Heart right ventricle (tissue), 16 donors: ENCODE measurements around the gene AFP. TPM values are rescaled to one million over a fixed set of nuclear protein-coding genes. Genes with fewer than 3 reads are reported as not detected.

Experiments used
- ATAC-seq, 8 donors: fragments of 200-7000 bp; cut with Tn5 transposase; one replicate each; pipeline ENCODE4 v1.9.1; 2020; ENCODE audit warnings: mild to moderate bottlenecking in 8 of 8, moderate library complexity in 8 of 8, moderate number of reproducible peaks in 1 of 8
- DNase-seq, 2 donors: peaks; one replicate each; pipeline ENCODE4 v3.0.0-alpha.2; 2020
- H3K27ac ChIP-seq, 10 donors: fragments of 200-600 bp; sonication (generic) in 2 of 10; one replicate each; pipeline versions ENCODE4 v1.5.0 to v1.8.0; 2020 to 2022; ENCODE audit warnings: mild to moderate bottlenecking in 3 of 10
- H3K27me3 ChIP-seq, 7 donors: fragments of 200-600 bp; one replicate each; pipeline ENCODE4 v1.8.0; 2021 to 2022; ENCODE audit warnings: mild to moderate bottlenecking in 2 of 7
- H3K36me3 ChIP-seq, 9 donors: fragments of 200-600 bp; sonication (generic) in 1 of 9; one replicate each; pipeline versions ENCODE4 v1.5.0 to v1.8.0; 2020 to 2022; ENCODE audit warnings: mild to moderate bottlenecking in 2 of 9
- H3K4me1 ChIP-seq, 9 donors: fragments of 200-600 bp; sonication (generic) in 1 of 9; one replicate each; pipeline versions ENCODE4 v1.5.0 to v1.8.0; 2020 to 2022; ENCODE audit warnings: mild to moderate bottlenecking in 4 of 9
- H3K4me3 ChIP-seq, 10 donors: fragments of 200-600 bp; sonication (generic) in 2 of 10; one replicate each; pipeline versions ENCODE4 v1.5.0 to v1.8.0; 2020 to 2022; ENCODE audit warnings: mild to moderate bottlenecking in 7 of 10, moderate library complexity in 2 of 10
- H3K9me3 ChIP-seq, 11 donors: fragments of 200-600 bp in 10 of 11; sonication (generic) in 2 of 11; one replicate each; pipeline versions ENCODE4 v1.5.0 to v1.8.0; 2013 to 2022; ENCODE audit warnings: mild to moderate bottlenecking in 2 of 11, control low read depth in 1 of 11, moderate library complexity in 1 of 11
- WGBS, 2 donors: extraction: QIAGEN DNeasy Blood & Tissue Kit; methylation state at CpG; one replicate each; pipeline ENCODE4 v1.1.7; 2013; ENCODE audit warnings: inconsistent platforms in 1 of 2; 5-methylcytosine and 5-hydroxymethylcytosine counted together
- intact Hi-C, 10 donors: fragments of 100-400 bp; cut with DNase I; formaldehyde crosslinking; loops; one replicate each; pipeline versions ENCODE4 v1.11.1 to v1.14.2; 2022
- polyA plus RNA-seq, 2 donors: library from polyadenylated mRNA; stranded (reverse); fragments of 200-250 nt; gene quantifications; one replicate each; pipeline ENCODE4 v1.2.3, GENCODE V29; 2013
- total RNA-seq, 10 donors: library from RNA; stranded (reverse); fragmentation: NEBNext Ultra II Directional in 3 of 10; extraction: Animal tissue kit (Norgen Biotek cat#: 25700) in 3 of 10; gene quantifications; one replicate each; pipeline versions ENCODE4 v1.2.1 to v1.2.4, GENCODE V29; 2021 to 2023
- TF ChIP-seq, protein P1 (sequence below), 9 donors: fragments of 200-600 bp; sonication (generic) in 2 of 9; IDR thresholded peaks; one replicate each; pipeline versions ENCODE4 v1.5.0 to v1.8.0; 2021 to 2022; ENCODE audit warnings: antibody characterized with exemption in 9 of 9, mild to moderate bottlenecking in 5 of 9, moderate library complexity in 1 of 9
- donor health status: Arrhythmogenic right ventricular cardiomyopathy.
- donor health status: ischemic (EF 13 %, LVEDD 7.1; RV severe dilation, severe dysfunction).
- donor health status: healthy with polysubstance abuse.
- donor health status: DM: no; HTN: yes; CAD: no.
- donor health status: DM: no; HTN: no; CAD: no.
- donor health status: ischemic (EF 25% LVEDD 6.9; RV normal size, moderate dysfunction).
- donor health status: ischemic (EF 25% LVEDD 5.7; RV mildly dilated, moderate dysfunction).
- donor health status: healthy.
- donor health status: DM: yes; HTN: yes; CAD: no.
- donor health status: Ischemic cardiomyopathy.
- donor health status: ischemic (EF 35%, LVEDD 5.7; RV mildly dilated, moderate dysfunction).
- donor health status: nonischemic (EF 11% LVEDD 7.7; RV severe dilation, severe dysfunction).
- donor health status: DM: yes; HTN: yes; CAD: no.
- donor health status: PGD.
- donor health status: ischemic (EF 29% LVEDD 5.4; RV normal size, mild dysfunction).
- donor health status: nonischemic (EF 23%, LVEDD 6.1; RV moderate dilation, normal function).

AFP gene
- total and polyA plus RNA-seq, 12 donors = not detected

DNA sequence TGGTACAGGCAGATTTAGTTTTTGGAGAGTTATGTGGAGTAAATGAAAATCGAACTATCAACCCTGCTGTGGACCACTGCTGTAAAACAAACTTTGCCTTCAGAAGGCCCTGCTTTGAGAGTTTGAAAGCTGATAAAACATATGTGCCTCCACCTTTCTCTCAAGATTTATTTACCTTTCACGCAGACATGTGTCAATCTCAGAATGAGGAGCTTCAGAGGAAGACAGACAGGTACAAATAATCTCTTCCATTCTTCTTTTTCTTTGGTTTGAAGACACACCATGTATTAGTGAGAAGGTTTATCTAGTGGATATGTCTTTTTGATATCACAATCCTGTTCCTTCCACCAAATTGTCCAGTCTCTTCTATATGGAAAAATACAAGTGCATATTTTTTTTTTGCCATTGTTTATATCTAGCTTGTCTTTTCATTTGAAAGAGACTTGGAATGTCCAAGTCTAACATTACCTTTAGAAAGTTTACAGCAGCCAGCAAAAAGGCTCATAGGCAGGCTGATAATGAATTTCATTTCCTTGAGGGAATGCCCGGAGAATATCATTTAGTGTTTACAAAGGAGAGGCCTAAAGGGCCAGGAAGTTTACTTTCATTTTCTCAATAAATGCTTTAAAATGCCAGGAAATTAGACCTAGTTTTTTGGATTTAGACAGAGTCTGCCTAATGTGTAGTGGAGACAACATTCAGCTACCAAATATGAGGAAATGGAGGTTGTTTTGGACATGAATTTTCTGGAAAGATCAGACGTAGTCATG, 64.2 kb downstream of the AFP start:
- H3K4me3 ChIP-seq = no peak overlapping the region
- DNase-seq (no peak), ATAC-seq (no peak)
- peaks cover 0 to 4% (median 0%) of the 10 kb centered on the region in 9 donors for H3K4me1 ChIP-seq
- no peaks in the 10 kb centered on the region for H3K9me3 ChIP-seq
- intact Hi-C loops = no loop called here
- TF ChIP-seq, protein P1, sequence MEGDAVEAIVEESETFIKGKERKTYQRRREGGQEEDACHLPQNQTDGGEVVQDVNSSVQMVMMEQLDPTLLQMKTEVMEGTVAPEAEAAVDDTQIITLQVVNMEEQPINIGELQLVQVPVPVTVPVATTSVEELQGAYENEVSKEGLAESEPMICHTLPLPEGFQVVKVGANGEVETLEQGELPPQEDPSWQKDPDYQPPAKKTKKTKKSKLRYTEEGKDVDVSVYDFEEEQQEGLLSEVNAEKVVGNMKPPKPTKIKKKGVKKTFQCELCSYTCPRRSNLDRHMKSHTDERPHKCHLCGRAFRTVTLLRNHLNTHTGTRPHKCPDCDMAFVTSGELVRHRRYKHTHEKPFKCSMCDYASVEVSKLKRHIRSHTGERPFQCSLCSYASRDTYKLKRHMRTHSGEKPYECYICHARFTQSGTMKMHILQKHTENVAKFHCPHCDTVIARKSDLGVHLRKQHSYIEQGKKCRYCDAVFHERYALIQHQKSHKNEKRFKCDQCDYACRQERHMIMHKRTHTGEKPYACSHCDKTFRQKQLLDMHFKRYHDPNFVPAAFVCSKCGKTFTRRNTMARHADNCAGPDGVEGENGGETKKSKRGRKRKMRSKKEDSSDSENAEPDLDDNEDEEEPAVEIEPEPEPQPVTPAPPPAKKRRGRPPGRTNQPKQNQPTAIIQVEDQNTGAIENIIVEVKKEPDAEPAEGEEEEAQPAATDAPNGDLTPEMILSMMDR (IDR thresholded peaks at IDR 0.05) = no peak
- no peaks in the 10 kb centered on the region for H3K27me3 ChIP-seq
- 66 to 70% methylated on average over 4 of the region's 4 CpGs for WGBS, 2 donors
- H3K27ac ChIP-seq = peak overlapping the region in 1 of 10 donors; percentile 19
- H3K36me3 ChIP-seq = no peaks in the 10 kb centered on the region

DNA sequence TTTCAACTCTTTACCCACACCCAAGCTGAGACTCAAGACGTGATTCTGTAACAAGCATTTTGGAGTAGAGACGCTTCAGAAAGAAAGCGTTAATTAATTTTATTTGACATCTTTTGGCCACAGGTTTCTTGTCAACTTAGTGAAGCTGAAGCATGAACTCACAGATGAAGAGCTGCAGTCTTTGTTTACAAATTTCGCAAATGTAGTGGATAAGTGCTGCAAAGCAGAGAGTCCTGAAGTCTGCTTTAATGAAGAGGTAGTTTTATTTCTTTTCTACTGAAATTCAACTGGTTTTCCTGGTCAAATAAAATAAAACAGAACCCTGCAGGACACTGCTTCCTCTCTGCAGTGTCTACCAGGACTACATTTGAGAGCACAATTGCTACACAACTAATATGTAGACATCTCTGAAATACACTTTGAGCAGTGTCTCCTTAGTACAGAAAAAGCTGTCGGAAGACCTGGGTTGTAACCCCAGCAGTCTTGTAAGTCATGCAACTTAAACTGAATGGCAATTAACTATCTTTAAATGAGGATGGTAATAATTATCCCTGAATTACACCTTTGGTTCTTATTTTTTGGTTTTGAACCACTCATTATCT, 65.7 kb downstream of the AFP start:
- Histone ChIP-seq H3K9me3 (no peaks in the 10 kb centered on the region), H3K27me3 (no peaks in the 10 kb centered on the region), H3K4me3 (no peak overlapping the region), H3K36me3 (no peaks in the 10 kb centered on the region), H3K4me1 (peaks cover 0 to 4% (median 0%) of the 10 kb centered on the region in 9 donors), H3K27ac (no peak overlapping the region)
- DNase-seq (no peak), ATAC-seq (no peak)
- WGBS, 2 donors = 94 to 96% methylated on average over 5 of the region's 5 CpGs
- intact Hi-C loops = no loop called here
- TF ChIP-seq, protein P1 (IDR thresholded peaks at IDR 0.05) = no peak

DNA sequence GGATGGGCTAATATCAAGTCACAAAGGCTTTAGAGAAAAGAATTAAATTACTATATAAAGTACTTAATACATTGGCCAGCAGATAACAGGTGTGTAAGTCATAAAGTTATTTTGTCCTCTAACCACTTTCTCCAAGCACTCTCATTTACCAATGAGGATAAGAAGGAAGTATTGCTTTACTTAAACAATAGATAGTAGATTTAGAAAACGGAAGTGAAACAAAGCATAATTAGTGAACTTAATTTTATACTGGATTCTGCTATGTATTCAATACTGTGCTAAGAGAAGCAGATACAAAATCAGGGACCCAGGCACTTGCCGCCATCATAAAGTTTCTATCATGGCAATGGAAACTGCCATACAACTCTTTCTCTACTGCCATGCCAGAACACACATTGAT, 69.5 kb downstream of the AFP start:
- no peak for DNase-seq
- TF ChIP-seq, protein P1 (IDR thresholded peaks at IDR 0.05) = no peak
- no peak for ATAC-seq
- Histone ChIP-seq H3K9me3 (no peaks in the 10 kb centered on the region), H3K27me3 (no peaks in the 10 kb centered on the region), H3K4me1 (no peaks in the 10 kb centered on the region), H3K4me3 (no peak overlapping the region), H3K27ac (no peak overlapping the region), H3K36me3 (no peaks in the 10 kb centered on the region)
- 74 to 83% methylated on average over 2 of the region's 2 CpGs for WGBS, 2 donors
- intact Hi-C loops = no loop called here

Other genes with a start within 250 kb of the AFP start
- gene ANKRD17, start 177.4 kb upstream of the AFP start, total RNA-seq = 10 to 100 TPM; 47.4 to 71.7 (median 63.7) TPM
- 10 to 100 TPM; 13.5 to 27.3 TPM for gene ANKRD17, start 177.4 kb upstream of the AFP start, polyA plus RNA-seq
- 1 to 10 TPM in 1 of 10 donors, under 1 TPM in 3, not detected in 6; 0.36 to 2.4 (median 0.71) TPM for gene ALB, start 31.9 kb upstream of the AFP start, total RNA-seq
- under 1 TPM in 1 of 2 donors, not detected in 1; 0.06 TPM for gene ALB, start 31.9 kb upstream of the AFP start, polyA plus RNA-seq
- not detected for gene AFM, start 45.5 kb downstream of the AFP start, total RNA-seq
- not detected for gene AFM, start 45.5 kb downstream of the AFP start, polyA plus RNA-seq
- under 1 TPM in 1 of 10 donors, not detected in 9; 0.06 TPM for gene RASSF6, start 184.2 kb downstream of the AFP start, total RNA-seq
- not detected for gene RASSF6, start 184.2 kb downstream of the AFP start, polyA plus RNA-seq